GM12872 (cell line): ENCODE data around the gene CETN1.

Source experiments
- CTCF ChIP-seq: IDR thresholded peaks from 3 replicates; pipeline ENCODE4 v1.5.1; 2011; ENCODE audit warnings: low read depth, mild to moderate bottlenecking, low read length, moderate library complexity; ENCODE audit not compliant: insufficient read depth

CETN1 gene

GRCh38 chr18:580154-580553 lies at the start of gene CETN1:
Gene CETN1 (plus strand): TSS chr18:580380. CDS start chr18:580409, 29 bp downstream.
- no peak for TF ChIP-seq CTCF

GRCh38 chr18:532018-532417 lies 48.2 kb upstream of the CETN1 start:
- no peak for TF ChIP-seq CTCF

- TF ChIP-seq CTCF, result no peak
Observed at GRCh38 chr18:532632-533031, 47.5 kb upstream of the CETN1 start.

- no peak for TF ChIP-seq CTCF
Observed at GRCh38 chr18:533995-534601, 46.1 kb upstream of the CETN1 start.

GRCh38 chr18:543447-544078 lies 36.6 kb upstream of the CETN1 start:
- TF ChIP-seq CTCF, result no peak

GRCh38 chr18:549967-550366 lies 30.2 kb upstream of the CETN1 start:
- TF ChIP-seq CTCF, result no peak

GRCh38 chr18:551404-552061 lies 28.6 kb upstream of the CETN1 start:
- no peak for TF ChIP-seq CTCF
